CD14-positive monocyte (primary cell): ENCODE measurements around the gene SMPD3. TPM values are rescaled to one million over a fixed set of nuclear protein-coding genes. Genes with fewer than 3 reads are reported as not detected.

ENCODE experiments used
- DNase-seq, 3 donors: peaks; one replicate each; pipeline ENCODE4 v3.0.0-alpha.2; 2011 to 2022
- H2AFZ ChIP-seq: 2 replicates; pipeline ENCODE4 v1.6.0; 2012; ENCODE audit warnings: mild to moderate bottlenecking, low read depth, low read length, inconsistent platforms; ENCODE audit not compliant: insufficient read depth, poor library complexity, severe bottlenecking
- H3K27ac ChIP-seq, 2 donors: 1 replicate in 1 of 2; 2 replicates in 1 of 2; pipeline ENCODE4 v1.5.1; 2012 to 2013; ENCODE audit warnings: low read length in 2 of 2, control low read depth in 1 of 2, inconsistent platforms in 1 of 2, low read depth in 1 of 2, mild to moderate bottlenecking in 1 of 2
- H3K27me3 ChIP-seq, 2 donors: one replicate each; pipeline versions ENCODE4 v1.6.0 to v1.6.1; 2011 to 2013; ENCODE audit warnings: low read length in 2 of 2; ENCODE audit not compliant: control insufficient read depth in 2 of 2, insufficient read depth in 2 of 2
- H3K36me3 ChIP-seq, 2 donors: replicated peaks in 1 of 2; 1 replicate in 1 of 2; 2 replicates in 1 of 2; pipeline versions ENCODE4 v1.5.1 to v1.6.1; 2012 to 2013; ENCODE audit warnings: low read length in 2 of 2, control low read depth in 1 of 2, inconsistent platforms in 1 of 2, mild to moderate bottlenecking in 1 of 2; ENCODE audit not compliant: insufficient read depth in 2 of 2, control insufficient read depth in 1 of 2
- H3K4me1 ChIP-seq, 2 donors: 1 replicate in 1 of 2; 2 replicates in 1 of 2; pipeline versions ENCODE4 v1.5.1 to v1.6.1; 2012 to 2013; ENCODE audit warnings: low read length in 2 of 2, control low read depth in 1 of 2, inconsistent platforms in 1 of 2, mild to moderate bottlenecking in 1 of 2, moderate library complexity in 1 of 2; ENCODE audit not compliant: insufficient read depth in 2 of 2, control insufficient read depth in 1 of 2
- H3K4me2 ChIP-seq: replicated peaks from 2 replicates; pipeline ENCODE3; 2012; ENCODE audit warnings: low read length, moderate library complexity, mild to moderate bottlenecking; ENCODE audit not compliant: poor library complexity, severe bottlenecking; ENCODE audit errors: extremely low read depth
- H3K4me3 ChIP-seq, 3 experiments: fragments of 200-600 bp in 1 of 3; sonication (generic) in 1 of 3; replicated peaks in 1 of 3; 1 replicate in 2 of 3; 2 replicates in 1 of 3; pipeline ENCODE4 v1.5.1; 2011 to 2013; ENCODE audit warnings: low read length in 3 of 3, mild to moderate bottlenecking in 3 of 3, control low read depth in 2 of 3, low read depth in 2 of 3, inconsistent platforms in 1 of 3, moderate library complexity in 1 of 3
- H3K79me2 ChIP-seq: 2 replicates; pipeline ENCODE4 v1.6.0; 2012; ENCODE audit warnings: mild to moderate bottlenecking, control low read depth, inconsistent platforms, low read length, moderate library complexity; ENCODE audit not compliant: insufficient read depth
- H3K9ac ChIP-seq: 2 replicates; pipeline ENCODE4 v1.6.0; 2017; ENCODE audit warnings: low read length, mild to moderate bottlenecking; ENCODE audit not compliant: insufficient read depth, poor library complexity, severe bottlenecking
- H3K9me3 ChIP-seq, 2 donors: replicated peaks in 1 of 2; 1 replicate in 1 of 2; 2 replicates in 1 of 2; pipeline versions ENCODE4 v1.5.1 to v1.6.1; 2012 to 2013; ENCODE audit warnings: low read length in 2 of 2, control low read depth in 1 of 2; ENCODE audit not compliant: control insufficient read depth in 1 of 2, insufficient read depth in 1 of 2
- H4K20me1 ChIP-seq: 2 replicates; pipeline ENCODE4 v1.6.0; 2012; ENCODE audit warnings: mild to moderate bottlenecking, low read length, control low read depth, moderate library complexity; ENCODE audit not compliant: insufficient read depth
- H3K27ac Mint-ChIP-seq, 7 donors: one replicate each; pipeline ENCODE4 v1.8.0; 2020; ENCODE audit warnings: mild to moderate bottlenecking in 7 of 7, mixed read lengths in 7 of 7, moderate library complexity in 6 of 7, inconsistent platforms in 2 of 7
- H3K27me3 Mint-ChIP-seq, 3 donors: one replicate each; pipeline ENCODE4 v1.8.0; 2021 to 2022; ENCODE audit warnings: low read depth in 3 of 3, mild to moderate bottlenecking in 3 of 3, mixed read lengths in 3 of 3, moderate library complexity in 3 of 3, inconsistent platforms in 1 of 3
- H3K36me3 Mint-ChIP-seq, 2 donors: one replicate each; pipeline ENCODE4 v1.8.0; 2020; ENCODE audit warnings: mixed read lengths in 2 of 2, inconsistent platforms in 1 of 2, mild to moderate bottlenecking in 1 of 2
- H3K4me1 Mint-ChIP-seq: one replicate; pipeline ENCODE4 v1.8.0; 2020; ENCODE audit warnings: mild to moderate bottlenecking, mixed read lengths
- H3K4me3 Mint-ChIP-seq, 2 donors: one replicate each; pipeline ENCODE4 v1.8.0; 2020; ENCODE audit warnings: mild to moderate bottlenecking in 2 of 2, mixed read lengths in 2 of 2, moderate library complexity in 1 of 2
- H3K9me3 Mint-ChIP-seq, 7 donors: one replicate each; pipeline ENCODE4 v1.8.0; 2020 to 2022; ENCODE audit warnings: mixed read lengths in 7 of 7, mild to moderate bottlenecking in 6 of 7, moderate library complexity in 6 of 7, inconsistent platforms in 2 of 7
- whole genome bisulfite sequencing: methylation state at CpG from one replicate; pipeline ENCODE4 v1.1.5; 2013; ENCODE audit warnings: missing lambda C conversion rate; ENCODE audit not compliant: insufficient coverage; 5-methylcytosine and 5-hydroxymethylcytosine counted together
- intact Hi-C, 2 donors: fragments of 100-400 bp; cut with micrococcal nuclease; formaldehyde crosslinking; loops; one replicate each; pipeline versions ENCODE4 v1.15.0 to v1.15.1; 2023
- polyA plus RNA-seq, 3 donors: library from polyadenylated mRNA; depleted of rRNA in 1 of 3; unstranded in 2 of 3; stranded (reverse) in 1 of 3; fragments of 300-500 nt in 2 of 3; fragments of >200 nt in 1 of 3; fragmentation: Illumina TruSeq in 2 of 3; gene quantifications; 1 replicate in 2 of 3; 2 replicates in 1 of 3; pipeline ENCODE4 v1.2.3, GENCODE V29; 2012 to 2021
- TF ChIP-seq, protein P1 (sequence below): fragments of 200-600 bp; IDR thresholded peaks from one replicate; pipeline ENCODE4 v1.8.0; 2022; ENCODE audit warnings: antibody characterized with exemption, mild to moderate bottlenecking

The SMPD3 gene
- polyA plus RNA-seq, 3 donors: 0.40 to 1.1 (median 0.51) TPM

DNA sequence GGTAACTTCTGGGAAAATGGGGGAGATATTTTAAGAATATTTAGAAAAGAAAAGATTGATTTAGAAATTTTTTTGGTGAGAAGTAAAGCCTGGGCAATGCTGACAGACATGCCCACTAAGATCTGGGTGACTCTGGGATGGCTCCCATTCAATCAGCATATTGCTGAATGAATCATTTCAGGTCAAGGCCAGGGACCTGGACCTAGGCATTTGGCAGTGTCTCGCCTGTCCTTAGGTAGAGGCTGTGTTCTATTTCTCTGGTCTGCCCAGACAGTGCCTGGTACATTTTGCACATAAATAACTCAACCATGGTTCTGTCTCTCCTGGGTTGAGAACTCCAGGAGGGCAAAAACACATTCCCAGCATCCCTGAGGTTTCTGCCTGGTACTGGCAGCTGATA is 39.9 kb downstream of the SMPD3 start:
- H3K79me2 ChIP-seq: no peaks in the 10 kb centered on the region
- no peak for DNase-seq
- Mint-ChIP-seq H3K4me3 (no peak overlapping the region), H3K36me3 (no peaks in the 10 kb centered on the region), H3K27me3 (peaks cover 4 to 7% (median 5%) of the 10 kb centered on the region in 3 donors), H3K27ac (no peak overlapping the region), H3K9me3 (no peaks in the 10 kb centered on the region), H3K4me1 (no peaks in the 10 kb centered on the region)
- TF ChIP-seq, protein P1, sequence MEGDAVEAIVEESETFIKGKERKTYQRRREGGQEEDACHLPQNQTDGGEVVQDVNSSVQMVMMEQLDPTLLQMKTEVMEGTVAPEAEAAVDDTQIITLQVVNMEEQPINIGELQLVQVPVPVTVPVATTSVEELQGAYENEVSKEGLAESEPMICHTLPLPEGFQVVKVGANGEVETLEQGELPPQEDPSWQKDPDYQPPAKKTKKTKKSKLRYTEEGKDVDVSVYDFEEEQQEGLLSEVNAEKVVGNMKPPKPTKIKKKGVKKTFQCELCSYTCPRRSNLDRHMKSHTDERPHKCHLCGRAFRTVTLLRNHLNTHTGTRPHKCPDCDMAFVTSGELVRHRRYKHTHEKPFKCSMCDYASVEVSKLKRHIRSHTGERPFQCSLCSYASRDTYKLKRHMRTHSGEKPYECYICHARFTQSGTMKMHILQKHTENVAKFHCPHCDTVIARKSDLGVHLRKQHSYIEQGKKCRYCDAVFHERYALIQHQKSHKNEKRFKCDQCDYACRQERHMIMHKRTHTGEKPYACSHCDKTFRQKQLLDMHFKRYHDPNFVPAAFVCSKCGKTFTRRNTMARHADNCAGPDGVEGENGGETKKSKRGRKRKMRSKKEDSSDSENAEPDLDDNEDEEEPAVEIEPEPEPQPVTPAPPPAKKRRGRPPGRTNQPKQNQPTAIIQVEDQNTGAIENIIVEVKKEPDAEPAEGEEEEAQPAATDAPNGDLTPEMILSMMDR: no peak
- H3K36me3 ChIP-seq: no peaks in the 10 kb centered on the region
- intact Hi-C loops: no loop called here
- H2AFZ ChIP-seq: no peak overlapping the region
- no peak overlapping the region for H3K4me2 ChIP-seq
- no peak overlapping the region for H3K27ac ChIP-seq
- no peaks in the 10 kb centered on the region for H3K9me3 ChIP-seq
- no peaks in the 10 kb centered on the region for H3K4me1 ChIP-seq
- H3K9ac ChIP-seq: no peak overlapping the region
- H4K20me1 ChIP-seq: no peaks in the 10 kb centered on the region
- no peak overlapping the region for H3K4me3 ChIP-seq
- no CpG with 5 or more reads among the region's 1 CpG for WGBS
- H3K27me3 ChIP-seq: no peaks in the 10 kb centered on the region

DNA sequence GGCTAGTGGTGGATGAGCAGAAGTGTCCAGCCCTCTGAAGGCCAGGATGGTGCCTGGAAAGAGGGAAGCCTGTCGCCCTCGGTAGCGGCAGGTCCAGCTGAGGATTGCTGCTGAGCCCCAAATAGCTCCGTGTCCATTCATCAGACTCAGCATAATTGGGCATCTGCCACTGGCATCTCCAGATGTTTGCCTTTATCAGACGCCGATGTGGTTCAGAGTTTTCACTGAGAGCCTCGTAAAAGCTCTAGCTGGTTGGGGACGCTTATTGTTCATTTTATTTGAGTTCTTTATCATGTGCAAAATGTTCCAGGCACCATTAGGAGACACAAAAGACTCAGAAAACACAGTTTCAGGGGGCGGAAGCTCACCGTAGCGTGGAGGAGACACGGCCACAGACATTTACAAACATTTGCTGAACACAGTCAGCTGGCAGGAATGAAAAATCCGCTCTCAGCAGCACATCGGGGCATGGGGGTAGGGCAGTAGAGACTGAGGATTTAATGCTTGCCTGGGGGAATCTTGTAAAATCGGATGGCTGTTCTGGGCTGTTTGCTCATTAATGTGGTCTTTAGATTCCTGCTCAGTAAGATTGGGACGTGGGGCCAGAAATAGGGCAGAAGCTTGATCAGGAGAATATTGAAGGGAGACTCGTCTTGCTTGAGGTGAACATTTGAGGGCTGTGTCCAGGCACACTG is 41.7 kb downstream of the SMPD3 start:
- Mint-ChIP-seq H3K4me1 (no peaks in the 10 kb centered on the region), H3K36me3 (no peaks in the 10 kb centered on the region), H3K27me3 (peaks cover 4 to 7% (median 6%) of the 10 kb centered on the region in 3 donors), H3K27ac (peak overlapping the region in 1 of 7 donors; percentile 46), H3K9me3 (no peaks in the 10 kb centered on the region), H3K4me3 (no peak overlapping the region)
- Histone ChIP-seq H3K9me3 (no peaks in the 10 kb centered on the region), H3K4me3 (no peak overlapping the region), H3K9ac (no peak overlapping the region), H2AFZ (no peak overlapping the region), H3K27ac (no peak overlapping the region), H3K27me3 (no peaks in the 10 kb centered on the region), H3K4me1 (no peaks in the 10 kb centered on the region), H3K4me2 (no peak overlapping the region), H3K79me2 (no peaks in the 10 kb centered on the region), H4K20me1 (no peaks in the 10 kb centered on the region), H3K36me3 (no peaks in the 10 kb centered on the region)
- TF ChIP-seq, protein P1: no peak
- 97% methylated on average over 17 of the region's 17 CpGs for WGBS
- intact Hi-C loops: no loop called here
- DNase-seq: no peak
